ENCODE data around the gene C20orf204. TPM values are rescaled to one million over a fixed set of nuclear protein-coding genes. Genes with fewer than 3 reads are reported as not detected.

C20orf204 gene
- total and polyA plus RNA-seq, 9 of the 15 experiments (the other 6 are each of a cell fraction or from before 2014, with no cell fraction given) = 0.11 to 1.1 (median 0.36) TPM; not detected in 2

- no peak overlapping the region for H3K4me3 ChIP-seq
- CTCF ChIA-PET (ENCODE audit: low intra/inter-chr PET ratio) = no interaction called here
- H3K27me3 ChIP-seq (ENCODE audit: control insufficient read depth in 2 of 2, insufficient read depth in 2 of 2, low read length in 2 of 2) = no peaks in the 10 kb centered on the region
- H4K20me1 ChIP-seq (replicated peaks; ENCODE audit: control insufficient read depth, insufficient read depth, low read length) = no peaks in the 10 kb centered on the region
- POLR2A ChIA-PET = interaction anchor here (0.6 kb wide), 1 partner anchor 10 kb away, joined by 3 read pairs; no protein-coding TSS in a partner anchor
- H3K4me1 ChIP-seq (replicated peaks in 1 of 2; ENCODE audit: control insufficient read depth in 2 of 2, insufficient read depth in 2 of 2, low read length in 2 of 2) = peaks cover 13 to 86% of the 10 kb centered on the region in 2 experiments
- in situ Hi-C loops (cut with MboI) (no loop called here), intact Hi-C loops (cut with micrococcal nuclease) (no loop called here)
- no peak overlapping the region for H3K4me2 ChIP-seq (ENCODE audit: insufficient read depth, low read length)
- H3K36me3 ChIP-seq (ENCODE audit: control insufficient read depth, insufficient read depth, low read length) = peaks cover 8% of the 10 kb centered on the region; the same call in 1 of the 3 replicates
- H3K27ac ChIP-seq (ENCODE audit: extremely low read depth, low read depth, low read length) = no peak overlapping the region
- no TSS peak for BruUV-seq (replicated peaks)
- DNase-seq (ENCODE audit: extremely low read depth in 1 of 4, low spot score in 3 of 4) (no peak), ATAC-seq (no peak), FAIRE-seq (no peak)
- WGBS (ENCODE audit: insufficient coverage, low coverage, missing lambda C conversion rate) = 68% methylated on average over 19 of the region's 31 CpGs
- H3K79me2 ChIP-seq (ENCODE audit: control insufficient read depth, insufficient read depth, low read length) = no peaks in the 10 kb centered on the region
- no peak overlapping the region for H2AFZ ChIP-seq (ENCODE audit: low read depth, low read length)
- no peak overlapping the region; a peak in 1 of 4 replicates for H3K9ac ChIP-seq (ENCODE audit: insufficient read depth in 1 of 2, low read depth in 2 of 2, low read length in 2 of 2)
- TF ChIP-seq ZBTB8A (IDR thresholded peaks at IDR 0.05; ENCODE audit: partially characterized antibody) (no peak), POLR2G (IDR thresholded peaks at IDR 0.05; ENCODE audit: low read depth, low read length) (peak; percentile 53), RBFOX2 (IDR thresholded peaks at IDR 0.05; ENCODE audit: low read depth, low read length) (peak; percentile 6; the same call in 1 of the 2 replicates)
- no peaks in the 10 kb centered on the region for H3K9me3 ChIP-seq (replicated peaks; ENCODE audit: control insufficient read depth, insufficient read depth, low read depth, low read length)
- H3K9me1 ChIP-seq (ENCODE audit: control insufficient read depth, insufficient read depth, low read length) = peaks cover 3% of the 10 kb centered on the region
These were observed 34.4 kb downstream of the C20orf204 start for GRCh38 chr20:64070244-64070993.
